Aorta (tissue), 5 donors: ENCODE results near the gene COX4I2. TPM values are rescaled to one million over a fixed set of nuclear protein-coding genes. Genes with fewer than 3 reads are reported as not detected.
"Not testable (repeated sequence)": the region's sequence is repeated elsewhere in the genome, so short reads cannot be mapped to it uniquely, and the experiment has no call there.

Experiments
- ATAC-seq: fragments of 200-7000 bp; cut with Tn5 transposase; one replicate; pipeline ENCODE4 v1.9.1; 2022; ENCODE audit warnings: moderate library complexity; ENCODE audit not compliant: low FRiP score
- DNase-seq, 2 donors: peaks; one replicate each; pipeline ENCODE4 v3.0.0-alpha.2; 2020
- H3K27ac ChIP-seq, 2 donors: one replicate each; pipeline ENCODE4 v1.5.1; 2013; ENCODE audit warnings: low read length in 2 of 2, mild to moderate bottlenecking in 2 of 2, moderate library complexity in 2 of 2, control low read depth in 1 of 2, inconsistent platforms in 1 of 2, low read depth in 1 of 2
- H3K27me3 ChIP-seq, 2 donors: one replicate each; pipeline ENCODE4 v1.6.1; 2013; ENCODE audit warnings: control low read depth in 1 of 2, low read length in 1 of 2, mild to moderate bottlenecking in 1 of 2, moderate library complexity in 1 of 2; ENCODE audit not compliant: insufficient read depth in 2 of 2, control insufficient read depth in 1 of 2
- H3K36me3 ChIP-seq, 2 donors: one replicate each; pipeline ENCODE4 v1.6.1; 2013; ENCODE audit warnings: control low read depth in 1 of 2, low read length in 1 of 2, mild to moderate bottlenecking in 1 of 2; ENCODE audit not compliant: insufficient read depth in 2 of 2, control insufficient read depth in 1 of 2
- H3K4me1 ChIP-seq, 2 donors: one replicate each; pipeline ENCODE4 v1.6.1; 2013; ENCODE audit warnings: low read length in 2 of 2, control low read depth in 1 of 2, mild to moderate bottlenecking in 1 of 2, moderate library complexity in 1 of 2; ENCODE audit not compliant: insufficient read depth in 2 of 2, control insufficient read depth in 1 of 2
- H3K4me3 ChIP-seq, 2 donors: one replicate each; pipeline ENCODE4 v1.5.1; 2013; ENCODE audit warnings: low read length in 2 of 2, control low read depth in 1 of 2, mild to moderate bottlenecking in 1 of 2
- H3K9me3 ChIP-seq: one replicate; pipeline ENCODE4 v1.6.1; 2013; ENCODE audit warnings: mild to moderate bottlenecking, low read length; ENCODE audit not compliant: control insufficient read depth
- WGBS, 2 donors: extraction: QIAGEN DNeasy Blood & Tissue Kit; methylation state at CpG; one replicate each; pipeline ENCODE4 v1.1.7; 2013; 5-methylcytosine and 5-hydroxymethylcytosine counted together
- intact Hi-C, 2 donors: fragments of 100-400 bp; cut with DNase I; formaldehyde crosslinking; loops; one replicate each; pipeline versions ENCODE4 v1.14.2 to v1.15.0; 2022
- polyA plus RNA-seq, 2 donors: library from polyadenylated mRNA; stranded (reverse); fragments of 200-250 nt; gene quantifications; one replicate each; pipeline ENCODE4 v1.2.3, GENCODE V29; 2013
- total RNA-seq, 2 donors: library from RNA; stranded (reverse); fragmentation: NEBNext Ultra II Directional; extraction: Animal tissue kit (Norgen Biotek cat#: 25700); gene quantifications; one replicate each; pipeline ENCODE4 v1.2.1, GENCODE V29; 2021
- donor health status: healthy with polysubstance abuse.
- donor health status: Bipolar disorder and iron deficiency.
- donor health status: DM: no; HTN: no; CAD: no.
- donor health status: DM: no; HTN: no; CAD: no.
- donor health status: DM: yes; HTN: yes; CAD: no.

COX4I2 gene
- total and polyA plus RNA-seq, 4 donors = 2.0 to 9.5 (median 5.2) TPM; not detected in 1

GRCh38 chr20:31605902-31606803 is 31.6 kb upstream of the COX4I2 start:
- H3K27ac ChIP-seq = peak overlapping the region; percentile 24 to 74
- H3K36me3 ChIP-seq = no peaks in the 10 kb centered on the region
- H3K27me3 ChIP-seq = no peaks in the 10 kb centered on the region
- no peaks in the 10 kb centered on the region for H3K4me1 ChIP-seq
- intact Hi-C loops = loop anchor here in 1 of 2 donors (2.0 kb wide), 1 partner anchor 33 kb away; no protein-coding TSS in a partner anchor
- 1 to 2% methylated on average over 39 of the region's 39 CpGs for WGBS, 2 donors
- no peak for ATAC-seq
- H3K4me3 ChIP-seq = peak overlapping the region; percentile 42 to 67
- peak in 1 of 2 donors; percentile 79 for DNase-seq
- H3K9me3 ChIP-seq = no peaks in the 10 kb centered on the region

GRCh38 chr20:31606804-31607639 is 30.7 kb upstream of the COX4I2 start:
- ATAC-seq = no peak
- WGBS, 2 donors = 27 to 39% methylated on average over 8 of the region's 8 CpGs
- DNase-seq = no peak
- H3K9me3 ChIP-seq = no peaks in the 10 kb centered on the region
- peak overlapping the region; percentile 42 to 67 for H3K4me3 ChIP-seq
- H3K36me3 ChIP-seq = no peaks in the 10 kb centered on the region
- H3K27me3 ChIP-seq = no peaks in the 10 kb centered on the region
- H3K4me1 ChIP-seq = no peaks in the 10 kb centered on the region
- peak overlapping the region; percentile 9 to 24 for H3K27ac ChIP-seq
- intact Hi-C loops = no loop called here

- intact Hi-C loops = no loop called here
- no peaks in the 10 kb centered on the region for H3K4me1 ChIP-seq
These were observed 30.0 kb upstream of the COX4I2 start for GRCh38 chr20:31607640-31608250.

GRCh38 chr20:31608251-31608945 is 29.3 kb upstream of the COX4I2 start:
- H3K4me1 ChIP-seq = no peaks in the 10 kb centered on the region
- H3K27ac ChIP-seq = peak overlapping the region in 1 of 2 donors; percentile 22
- ATAC-seq (peak; percentile 21), DNase-seq (peak; percentile 82 to 87)
- H3K36me3 ChIP-seq = no peaks in the 10 kb centered on the region
- no peaks in the 10 kb centered on the region for H3K9me3 ChIP-seq
- WGBS, 2 donors = 3 to 7% methylated on average over 40 to 45 of the region's 45 CpGs
- H3K4me3 ChIP-seq = no peak overlapping the region
- no peaks in the 10 kb centered on the region for H3K27me3 ChIP-seq
- intact Hi-C loops = no loop called here

More at GRCh38 chr20:31607640-31608250, 30.0 kb upstream of the COX4I2 start:
- Histone ChIP-seq H3K27ac (peak overlapping the region in 1 of 2 donors; percentile 9), H3K36me3 (no peaks in the 10 kb centered on the region), H3K4me3 (peak overlapping the region in 1 of 2 donors; percentile 67), H3K9me3 (no peaks in the 10 kb centered on the region), H3K27me3 (no peaks in the 10 kb centered on the region)
- ATAC-seq = no peak
- no peak for DNase-seq
- WGBS, 2 donors = 41 to 53% methylated on average over 9 of the region's 9 CpGs

GRCh38 chr20:31612271-31612640 is 25.5 kb upstream of the COX4I2 start:
- H3K9me3 ChIP-seq, H3K27ac ChIP-seq, DNase-seq, H3K36me3 ChIP-seq, H3K27me3 ChIP-seq, H3K4me1 ChIP-seq, H3K4me3 ChIP-seq, ATAC-seq: not testable (repeated sequence)
- intact Hi-C loops = loop anchor here (2.0 kb wide), 2 partner anchors 43 to 49 kb away; no protein-coding TSS in a partner anchor
- 86 to 87% methylated on average over 12 of the region's 12 CpGs for WGBS, 2 donors

- no peak overlapping the region for H3K27ac ChIP-seq
These were observed 22.3 kb upstream of the COX4I2 start for GRCh38 chr20:31615416-31615815.

GRCh38 chr20:31617432-31618104 is 20.1 kb upstream of the COX4I2 start:
- DNase-seq (no peak), ATAC-seq (no peak)
- H3K9me3 ChIP-seq = no peaks in the 10 kb centered on the region
- intact Hi-C loops = no loop called here
- no peaks in the 10 kb centered on the region for H3K27me3 ChIP-seq
- H3K36me3 ChIP-seq = no peaks in the 10 kb centered on the region
- H3K27ac ChIP-seq = no peak overlapping the region
- WGBS, 2 donors = 81 to 86% methylated on average over 6 of the region's 6 CpGs
- H3K4me1 ChIP-seq = no peaks in the 10 kb centered on the region
- no peak overlapping the region for H3K4me3 ChIP-seq

More at GRCh38 chr20:31615416-31615815, 22.3 kb upstream of the COX4I2 start:
- ATAC-seq (no peak), DNase-seq (no peak)
- Histone ChIP-seq H3K4me1 (no peaks in the 10 kb centered on the region), H3K27me3 (no peaks in the 10 kb centered on the region), H3K4me3 (no peak overlapping the region), H3K36me3 (no peaks in the 10 kb centered on the region), H3K9me3 (no peaks in the 10 kb centered on the region)
- WGBS, 2 donors = 89 to 90% methylated on average over 8 of the region's 8 CpGs
- intact Hi-C loops = no loop called here
